PFSK-1 (cell line): ENCODE results near the gene IFT52.

Experiments used
- FOXP2 ChIP-seq: optimal IDR thresholded peaks from 2 replicates; pipeline ENCODE3; 2011; ENCODE audit warnings: borderline replicate concordance, control low read depth, inconsistent platforms; ENCODE audit not compliant: insufficient read depth; ENCODE audit errors: extremely low read length, extremely low read depth
- POLR2AphosphoS5 ChIP-seq: IDR thresholded peaks from 2 replicates; pipeline ENCODE4 v1.6.1; 2012; ENCODE audit warnings: low read depth, mild to moderate bottlenecking, control low read depth, low read length, moderate library complexity
- REST ChIP-seq, 2 experiments: IDR thresholded peaks; 2 replicates each; pipeline versions ENCODE4 v1.6.1 to v1.8.0; 2011 to 2012; ENCODE audit warnings: low read depth in 2 of 2, low read length in 2 of 2, control low read depth in 1 of 2, inconsistent platforms in 1 of 2, mild to moderate bottlenecking in 1 of 2, moderate library complexity in 1 of 2; ENCODE audit not compliant: insufficient read depth in 1 of 2
- SIN3A ChIP-seq: IDR thresholded peaks from 2 replicates; pipeline ENCODE4 v1.6.1; 2012; ENCODE audit warnings: mild to moderate bottlenecking, low read length, moderate library complexity, borderline replicate concordance; ENCODE audit not compliant: insufficient read depth

- TF ChIP-seq POLR2AphosphoS5 (no peak), REST (IDR thresholded peaks at IDR 0.05; ENCODE audit: insufficient read depth in 1 of 2, low read depth in 2 of 2, low read length in 2 of 2) (no peak), SIN3A (no peak), FOXP2 (no peak)
These were observed 42.4 kb upstream of the IFT52 start for GRCh38 chr20:43548273-43548880.
